HG03442 (cell line): ENCODE measurements around the gene RBM20.

Experiments used
- ATAC-seq: cut with Tn5 transposase; IDR thresholded peaks from one replicate; pipeline ENCODE4 v1.9.1; 2021; ENCODE audit warnings: mild to moderate bottlenecking, moderate library complexity; ENCODE audit not compliant: unreplicated experiment

RBM20 gene

GRCh38 chr10:110671788-110672579 lies 27.8 kb downstream of the RBM20 start:
- ATAC-seq = peak; percentile 98

- peak; percentile 26 for ATAC-seq
Observed at GRCh38 chr10:110672580-110672919, 28.4 kb downstream of the RBM20 start.

GRCh38 chr10:110676016-110676415 lies 31.9 kb downstream of the RBM20 start:
- no peak for ATAC-seq

GRCh38 chr10:110679486-110680272 lies 35.5 kb downstream of the RBM20 start:
- ATAC-seq = no peak

GRCh38 chr10:110680273-110681020 lies 36.3 kb downstream of the RBM20 start:
- ATAC-seq = no peak

- ATAC-seq = peak; percentile 61
Observed at GRCh38 chr10:110681023-110681681, 37.0 kb downstream of the RBM20 start.

GRCh38 chr10:110682348-110682747 lies 38.2 kb downstream of the RBM20 start:
- ATAC-seq = no peak

GRCh38 chr10:110684800-110685446 lies 40.8 kb downstream of the RBM20 start:
- no peak for ATAC-seq

GRCh38 chr10:110686047-110686446 lies 41.9 kb downstream of the RBM20 start:
- ATAC-seq = no peak

GRCh38 chr10:110686949-110687348 lies 42.8 kb downstream of the RBM20 start:
- ATAC-seq = no peak

- no peak for ATAC-seq
Observed at GRCh38 chr10:110687400-110687799, 43.3 kb downstream of the RBM20 start.

- no peak for ATAC-seq
Observed at GRCh38 chr10:110691139-110691538, 47.0 kb downstream of the RBM20 start.

GRCh38 chr10:110694263-110694662 lies 50.1 kb downstream of the RBM20 start:
- ATAC-seq = no peak

GRCh38 chr10:110694820-110695538 lies 50.8 kb downstream of the RBM20 start:
- no peak for ATAC-seq

- ATAC-seq = no peak
Observed at GRCh38 chr10:110695539-110695886, 51.4 kb downstream of the RBM20 start.

GRCh38 chr10:110696436-110696835 lies 52.3 kb downstream of the RBM20 start:
- no peak for ATAC-seq

- no peak for ATAC-seq
Observed at GRCh38 chr10:110698340-110698739, 54.2 kb downstream of the RBM20 start.

- ATAC-seq = no peak
Observed at GRCh38 chr10:110698782-110699201, 54.7 kb downstream of the RBM20 start.

- no peak for ATAC-seq
Observed at GRCh38 chr10:110699859-110700468, 55.8 kb downstream of the RBM20 start.
